Measurements from ENCODE around the gene IGLL5. TPM values are rescaled to one million over a fixed set of nuclear protein-coding genes. Genes with fewer than 3 reads are reported as not detected.

IGLL5 gene
- total RNA-seq, 4 donors from 2014 or later = 0.90 to 7.4 (median 2.7) TPM; not detected in 1

DNA sequence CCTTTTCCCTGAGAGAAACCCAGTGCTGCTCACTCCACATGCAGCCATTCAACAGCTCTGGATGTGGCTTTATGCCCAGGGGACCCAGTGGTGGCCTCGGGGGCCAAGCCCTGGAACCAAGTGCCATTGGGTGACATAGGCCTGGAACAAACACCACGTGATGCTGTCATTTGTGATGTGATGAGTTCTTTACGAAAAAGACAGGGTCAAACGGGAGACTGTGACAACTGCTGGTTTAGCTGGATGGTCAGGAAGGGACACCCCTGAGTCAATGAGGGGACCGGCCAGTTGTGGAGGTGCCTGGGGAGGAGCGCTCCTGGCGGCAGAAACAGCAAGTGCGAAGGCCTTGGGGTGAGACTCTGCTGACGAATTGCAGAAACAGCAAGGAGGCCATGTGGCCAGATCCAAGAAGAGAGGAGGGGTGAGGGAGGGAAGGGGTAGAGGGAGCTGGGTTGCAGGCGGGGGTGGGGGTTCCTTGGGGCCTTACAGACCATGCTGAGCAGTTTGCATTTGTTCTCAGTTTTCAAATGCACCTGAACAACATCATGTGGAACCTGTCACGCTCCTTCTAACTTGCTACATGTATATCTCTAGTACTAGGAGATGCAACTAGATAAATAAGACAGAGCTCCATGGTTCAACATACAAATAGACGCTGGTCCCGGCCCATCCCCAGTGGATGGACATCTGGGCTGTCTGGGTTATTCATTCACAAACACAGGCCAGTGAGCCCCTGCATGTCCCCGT is 56.1 kb downstream of the IGLL5 start:
- TF ChIP-seq POLR2A (IDR thresholded peaks at IDR 0.05) = no peak
- TF ChIP-seq, protein P1, sequence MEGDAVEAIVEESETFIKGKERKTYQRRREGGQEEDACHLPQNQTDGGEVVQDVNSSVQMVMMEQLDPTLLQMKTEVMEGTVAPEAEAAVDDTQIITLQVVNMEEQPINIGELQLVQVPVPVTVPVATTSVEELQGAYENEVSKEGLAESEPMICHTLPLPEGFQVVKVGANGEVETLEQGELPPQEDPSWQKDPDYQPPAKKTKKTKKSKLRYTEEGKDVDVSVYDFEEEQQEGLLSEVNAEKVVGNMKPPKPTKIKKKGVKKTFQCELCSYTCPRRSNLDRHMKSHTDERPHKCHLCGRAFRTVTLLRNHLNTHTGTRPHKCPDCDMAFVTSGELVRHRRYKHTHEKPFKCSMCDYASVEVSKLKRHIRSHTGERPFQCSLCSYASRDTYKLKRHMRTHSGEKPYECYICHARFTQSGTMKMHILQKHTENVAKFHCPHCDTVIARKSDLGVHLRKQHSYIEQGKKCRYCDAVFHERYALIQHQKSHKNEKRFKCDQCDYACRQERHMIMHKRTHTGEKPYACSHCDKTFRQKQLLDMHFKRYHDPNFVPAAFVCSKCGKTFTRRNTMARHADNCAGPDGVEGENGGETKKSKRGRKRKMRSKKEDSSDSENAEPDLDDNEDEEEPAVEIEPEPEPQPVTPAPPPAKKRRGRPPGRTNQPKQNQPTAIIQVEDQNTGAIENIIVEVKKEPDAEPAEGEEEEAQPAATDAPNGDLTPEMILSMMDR (IDR thresholded peaks at IDR 0.05) = no peak
- intact Hi-C loops (cut with DNase I; ENCODE audit: low total_unique reads) = no loop called here
- Histone ChIP-seq H3K36me3 (no peaks in the 10 kb centered on the region), H3K4me3 (no peak overlapping the region), H3K9me3 (no peaks in the 10 kb centered on the region), H3K27ac (no peak overlapping the region), H3K27me3 (no peaks in the 10 kb centered on the region), H3K4me1 (no peaks in the 10 kb centered on the region)
- no peak for DNase-seq

DNA sequence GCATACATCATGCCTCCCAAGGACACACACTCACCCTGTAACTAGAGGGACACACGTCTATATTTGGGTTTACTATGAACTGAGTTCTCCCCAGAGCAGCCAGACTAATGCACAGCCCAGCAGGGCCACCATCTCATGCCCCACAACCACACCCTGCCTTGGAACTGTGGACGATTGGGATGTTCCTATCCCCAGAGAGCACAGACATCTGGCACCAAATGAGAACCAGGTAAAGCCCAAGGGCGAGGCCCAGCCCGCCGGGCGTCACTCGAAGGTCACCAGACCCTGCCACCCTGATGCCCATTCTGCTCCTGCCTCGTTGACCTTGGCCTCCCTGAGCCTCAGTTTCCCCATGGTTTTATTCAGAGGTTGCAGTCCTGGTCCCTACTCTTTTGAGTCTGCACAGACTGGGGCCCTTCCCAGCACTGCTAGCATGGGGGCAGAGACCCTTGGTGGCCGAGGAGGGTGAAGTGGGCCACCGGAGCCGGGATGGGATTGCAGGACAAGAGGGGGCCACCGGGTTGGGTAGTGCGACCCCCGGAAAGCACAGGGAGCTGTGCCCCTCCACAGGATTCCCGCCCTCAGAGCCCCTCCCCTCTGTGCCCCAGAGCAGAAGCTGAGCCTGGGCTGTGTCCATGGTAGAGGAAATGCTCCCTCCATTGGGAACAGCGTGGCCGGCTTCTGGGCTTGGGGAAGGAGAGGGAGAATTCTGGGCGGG is 56.8 kb downstream of the IGLL5 start:
- Histone ChIP-seq H3K9me3 (no peaks in the 10 kb centered on the region), H3K4me1 (no peaks in the 10 kb centered on the region), H3K4me3 (no peak overlapping the region), H3K36me3 (no peaks in the 10 kb centered on the region), H3K27me3 (no peaks in the 10 kb centered on the region), H3K27ac (no peak overlapping the region)
- TF ChIP-seq, protein P1 (IDR thresholded peaks at IDR 0.05) = no peak
- TF ChIP-seq POLR2A (IDR thresholded peaks at IDR 0.05) = no peak
- intact Hi-C loops (cut with DNase I; ENCODE audit: low total_unique reads) = no loop called here
- no peak for DNase-seq

- H3K36me3 ChIP-seq = no peaks in the 10 kb centered on the region
- intact Hi-C loops (cut with DNase I; ENCODE audit: low total_unique reads) = no loop called here
- DNase-seq = no peak
- no peak for TF ChIP-seq POLR2A (IDR thresholded peaks at IDR 0.05)
- TF ChIP-seq, protein P1 (IDR thresholded peaks at IDR 0.05) = no peak
- no peaks in the 10 kb centered on the region for H3K9me3 ChIP-seq
- H3K27ac ChIP-seq = no peak overlapping the region
- H3K4me1 ChIP-seq = no peaks in the 10 kb centered on the region
- H3K4me3 ChIP-seq = no peak overlapping the region
- H3K27me3 ChIP-seq = no peaks in the 10 kb centered on the region
Measured at GRCh38 chr22:22945195-22945594, 57.6 kb downstream of the IGLL5 start.

Small RNAs within 50 kb of the gene (microRNA-seq; reads per million reads assigned to microRNA genes)
- gene MIR5571 (ENCODE audit: borderline microRNAs expressed, borderline replicate concordance) = not detected

Small RNAs within 50 kb of the gene (small RNA-seq; reads per million reads assigned to genes)
- gene IGLC4 (not detected), gene IGLC5 (not detected), gene IGLJ1 (not detected), gene IGLJ2 (not detected), gene IGLJ3 (not detected), gene IGLJ4 (not detected), gene IGLJ5 (not detected), gene IGLJ6 (not detected), gene IGLJ7 (not detected), gene IGLV2-5 (not detected), gene IGLV3-2 (not detected), gene IGLV3-4 (not detected), gene IGLV3-6 (not detected), gene IGLV3-7 (not detected), gene MIR5571 (not detected)

Other genes starting within 250 kb of the IGLL5 start
- not detected for gene GGTLC2, start 243.2 kb upstream of the IGLL5 start, total RNA-seq
- 10 to 100 TPM in 2 of 4 donors, 1 to 10 TPM in 2; 5.6 to 21.6 (median 12.1) TPM for gene GNAZ, start 182.7 kb downstream of the IGLL5 start, total RNA-seq

Data from uterus (tissue), 4 donors.